H9 (cell line): Measurements from ENCODE around the gene RBMS3. TPM values are rescaled to one million over a fixed set of nuclear protein-coding genes. Genes with fewer than 3 reads are reported as not detected.

Source experiments
- DNase-seq: peaks from one replicate; pipeline ENCODE4 v3.0.0-alpha.2; 2017
- H2AFZ ChIP-seq: one replicate; pipeline ENCODE4 v1.6.1; 2013; ENCODE audit warnings: mild to moderate bottlenecking, low read length, control low read depth, moderate library complexity
- H2AK5ac ChIP-seq: 2 replicates; pipeline ENCODE4 v1.6.1; 2013; ENCODE audit warnings: low read length, control low read depth, mixed read lengths; ENCODE audit not compliant: insufficient read length
- H2BK120ac ChIP-seq: one replicate; pipeline ENCODE4 v1.6.1; 2013; ENCODE audit warnings: low read depth, mild to moderate bottlenecking, low read length, control low read depth, inconsistent platforms; ENCODE audit not compliant: poor library complexity, severe bottlenecking
- H2BK12ac ChIP-seq: 2 replicates; pipeline ENCODE4 v1.6.1; 2013; ENCODE audit warnings: low read length, control low read depth, mixed read lengths, low read depth; ENCODE audit not compliant: insufficient read length
- H2BK15ac ChIP-seq: 2 replicates; pipeline ENCODE4 v1.6.1; 2013; ENCODE audit warnings: low read depth, low read length, control low read depth
- H2BK20ac ChIP-seq: one replicate; pipeline ENCODE4 v1.6.1; 2013; ENCODE audit warnings: low read depth, mild to moderate bottlenecking, low read length, control low read depth, inconsistent platforms; ENCODE audit not compliant: poor library complexity, severe bottlenecking
- H2BK5ac ChIP-seq: 2 replicates; pipeline ENCODE4 v1.6.1; 2013; ENCODE audit warnings: low read length, control low read depth, mixed read lengths; ENCODE audit not compliant: insufficient read length
- H3K14ac ChIP-seq: 2 replicates; pipeline ENCODE4 v1.6.1; 2013; ENCODE audit warnings: low read length, control low read depth; ENCODE audit not compliant: insufficient read depth
- H3K18ac ChIP-seq: 2 replicates; pipeline ENCODE4 v1.6.1; 2013; ENCODE audit warnings: low read depth, mild to moderate bottlenecking, mixed read lengths, low read length, control low read depth; ENCODE audit not compliant: insufficient read length
- H3K23ac ChIP-seq: 2 replicates; pipeline ENCODE4 v1.6.1; 2013; ENCODE audit warnings: low read length, control low read depth, mixed read lengths, low read depth; ENCODE audit not compliant: insufficient read length
- H3K23me2 ChIP-seq: 2 replicates; pipeline ENCODE4 v1.6.1; 2013; ENCODE audit warnings: low read depth, mild to moderate bottlenecking, mixed read lengths, low read length, control low read depth; ENCODE audit not compliant: insufficient read length, poor library complexity, severe bottlenecking
- H3K27ac ChIP-seq: 2 replicates; pipeline ENCODE4 v1.5.1; 2013; ENCODE audit warnings: low read length, control low read depth, mixed read lengths, low read depth; ENCODE audit not compliant: insufficient read length
- H3K27me3 ChIP-seq: 2 replicates; pipeline ENCODE4 v1.6.1; 2013; ENCODE audit warnings: low read length, control low read depth, inconsistent platforms; ENCODE audit not compliant: insufficient read depth
- H3K4ac ChIP-seq: 2 replicates; pipeline ENCODE4 v1.6.1; 2013; ENCODE audit warnings: low read depth, mild to moderate bottlenecking, control low read depth, inconsistent platforms, low read length, moderate library complexity
- H3K4me1 ChIP-seq: 2 replicates; pipeline ENCODE4 v1.6.1; 2013; ENCODE audit warnings: low read length, control low read depth, inconsistent platforms; ENCODE audit not compliant: insufficient read depth
- H3K4me2 ChIP-seq: 2 replicates; pipeline ENCODE4 v1.6.1; 2013; ENCODE audit warnings: low read length, control low read depth, mixed read lengths; ENCODE audit not compliant: insufficient read length, insufficient read depth
- H3K56ac ChIP-seq: 2 replicates; pipeline ENCODE4 v1.6.1; 2013; ENCODE audit warnings: low read depth, mild to moderate bottlenecking, mixed read lengths, low read length, control low read depth; ENCODE audit not compliant: insufficient read length
- H3K79me1 ChIP-seq: 2 replicates; pipeline ENCODE4 v1.6.1; 2013; ENCODE audit warnings: low read depth, mild to moderate bottlenecking, moderate library complexity, low read length, control low read depth, inconsistent platforms; ENCODE audit not compliant: insufficient read depth, poor library complexity, severe bottlenecking
- H3K79me2 ChIP-seq: 2 replicates; pipeline ENCODE4 v1.6.1; 2013; ENCODE audit warnings: low read length, control low read depth, inconsistent platforms; ENCODE audit not compliant: insufficient read depth
- H3K9ac ChIP-seq: 2 replicates; pipeline ENCODE4 v1.6.1; 2013; ENCODE audit warnings: low read length, control low read depth, mixed read lengths; ENCODE audit not compliant: insufficient read length; ENCODE audit errors: extremely low read depth
- H3K9me3 ChIP-seq: one replicate; pipeline ENCODE4 v1.6.1; 2013; ENCODE audit warnings: low read depth, low read length, inconsistent platforms; ENCODE audit not compliant: control insufficient read depth
- H3T11ph ChIP-seq: one replicate; pipeline ENCODE4 v1.6.1; 2013; ENCODE audit warnings: mild to moderate bottlenecking, low read length, control low read depth, inconsistent platforms
- H4K20me1 ChIP-seq: one replicate; pipeline ENCODE4 v1.6.1; 2013; ENCODE audit not compliant: control insufficient read depth, insufficient read length, insufficient read depth
- H4K5ac ChIP-seq: 2 replicates; pipeline ENCODE4 v1.6.1; 2013; ENCODE audit warnings: low read depth, mild to moderate bottlenecking, mixed read lengths, low read length, control low read depth; ENCODE audit not compliant: insufficient read length
- H4K8ac ChIP-seq: replicated peaks from 2 replicates; pipeline ENCODE4 v1.6.1; 2013; ENCODE audit warnings: low read length, control low read depth, mixed read lengths, low read depth; ENCODE audit not compliant: insufficient read length
- H4K91ac ChIP-seq: 2 replicates; pipeline ENCODE4 v1.6.1; 2013; ENCODE audit warnings: low read depth, mild to moderate bottlenecking, moderate library complexity, mixed read lengths, low read length, control low read depth; ENCODE audit not compliant: insufficient read length
- H3K27ac Mint-ChIP-seq, 3 experiments: 2 replicates in 2 of 3; 3 replicates in 1 of 3; pipeline ENCODE4 v1.8.0; 2020 to 2021; ENCODE audit warnings: mixed read lengths in 3 of 3, mild to moderate bottlenecking in 1 of 3, moderate library complexity in 1 of 3
- H3K27me3 Mint-ChIP-seq: 2 replicates; pipeline ENCODE4 v1.8.0; 2021; ENCODE audit warnings: low read depth, mild to moderate bottlenecking, moderate library complexity, mixed read lengths
- H3K36me3 Mint-ChIP-seq, 3 experiments: 2 replicates in 2 of 3; 3 replicates in 1 of 3; pipeline ENCODE4 v1.8.0; 2020 to 2021; ENCODE audit warnings: low read depth in 3 of 3, mixed read lengths in 3 of 3; ENCODE audit not compliant: insufficient read depth in 1 of 3
- H3K4me1 Mint-ChIP-seq, 2 experiments: 2 replicates each; pipeline ENCODE4 v1.8.0; 2020; ENCODE audit warnings: mixed read lengths in 2 of 2
- H3K4me3 Mint-ChIP-seq, 2 experiments: 2 replicates in 1 of 2; 3 replicates in 1 of 2; pipeline ENCODE4 v1.8.0; 2020 to 2021; ENCODE audit warnings: mild to moderate bottlenecking in 2 of 2, mixed read lengths in 2 of 2, moderate library complexity in 1 of 2
- H3K9me3 Mint-ChIP-seq, 2 experiments: 2 replicates in 1 of 2; 3 replicates in 1 of 2; pipeline ENCODE4 v1.8.0; 2020; ENCODE audit warnings: mild to moderate bottlenecking in 2 of 2, mixed read lengths in 2 of 2, moderate library complexity in 1 of 2
- WGBS: extraction: QIAGEN DNeasy Blood & Tissue Kit; methylation state at CpG from one replicate; pipeline ENCODE4 v1.1.7; 2013; ENCODE audit warnings: missing lambda C conversion rate, low lambda C conversion rate, mixed read lengths; ENCODE audit not compliant: insufficient read length; ENCODE audit errors: extremely low coverage; 5-methylcytosine and 5-hydroxymethylcytosine counted together
- total RNA-seq: library from RNA; stranded (reverse); gene quantifications from 2 replicates; pipeline ENCODE4 v1.2.1, GENCODE V29; 2021
- TF ChIP-seq, protein P1 (sequence below): fragments of 200-600 bp; sonication (generic); conservative IDR thresholded peaks from 3 replicates; pipeline ENCODE4 v1.8.0; 2021; ENCODE audit warnings: antibody characterized with exemption, mild to moderate bottlenecking

RBMS3 gene
- total RNA-seq, 1 experiment from 2014 or later, result 8.1 TPM

GRCh38 chr3:29452934-29453283 is 172.0 kb downstream of the RBMS3 start:
- H3K79me2 ChIP-seq, result no peaks in the 10 kb centered on the region
- no peaks in the 10 kb centered on the region for H3K27me3 ChIP-seq
- no peak overlapping the region for H3K18ac ChIP-seq
- no peak overlapping the region for H3K4me2 ChIP-seq
- H3K56ac ChIP-seq, result no peak overlapping the region
- H3T11ph ChIP-seq, result no peak overlapping the region
- H3K23ac ChIP-seq, result no peak overlapping the region
- Mint-ChIP-seq H3K27ac (peak overlapping the region in 1 of 3 experiments; percentile 83; a peak in 1 of 7 replicates), H3K4me1 (peaks cover 19 to 30% of the 10 kb centered on the region in 2 experiments), H3K4me3 (no peak overlapping the region), H3K9me3 (no peaks in the 10 kb centered on the region), H3K27me3 (no peaks in the 10 kb centered on the region), H3K36me3 (no peaks in the 10 kb centered on the region)
- H3K4ac ChIP-seq, result no peak overlapping the region
- H3K4me1 ChIP-seq, result no peaks in the 10 kb centered on the region; the same call in 1 of the 2 replicates
- H2BK15ac ChIP-seq, result no peak overlapping the region
- H3K9me3 ChIP-seq, result no peaks in the 10 kb centered on the region
- H3K79me1 ChIP-seq, result no peaks in the 10 kb centered on the region
- no peaks in the 10 kb centered on the region for H3K23me2 ChIP-seq
- no peak overlapping the region for H3K9ac ChIP-seq
- no peak overlapping the region for H4K5ac ChIP-seq
- no CpG with 5 or more reads among the region's 2 CpGs for WGBS
- H4K20me1 ChIP-seq, result no peaks in the 10 kb centered on the region
- no peak overlapping the region for H2BK120ac ChIP-seq
- H2AFZ ChIP-seq, result no peak overlapping the region
- no peak overlapping the region for H3K27ac ChIP-seq
- H3K14ac ChIP-seq, result no peak overlapping the region
- no peak overlapping the region for H2BK12ac ChIP-seq
- no peak overlapping the region for H2BK20ac ChIP-seq
- no peak for DNase-seq
- H2BK5ac ChIP-seq, result no peak overlapping the region
- TF ChIP-seq, protein P1, sequence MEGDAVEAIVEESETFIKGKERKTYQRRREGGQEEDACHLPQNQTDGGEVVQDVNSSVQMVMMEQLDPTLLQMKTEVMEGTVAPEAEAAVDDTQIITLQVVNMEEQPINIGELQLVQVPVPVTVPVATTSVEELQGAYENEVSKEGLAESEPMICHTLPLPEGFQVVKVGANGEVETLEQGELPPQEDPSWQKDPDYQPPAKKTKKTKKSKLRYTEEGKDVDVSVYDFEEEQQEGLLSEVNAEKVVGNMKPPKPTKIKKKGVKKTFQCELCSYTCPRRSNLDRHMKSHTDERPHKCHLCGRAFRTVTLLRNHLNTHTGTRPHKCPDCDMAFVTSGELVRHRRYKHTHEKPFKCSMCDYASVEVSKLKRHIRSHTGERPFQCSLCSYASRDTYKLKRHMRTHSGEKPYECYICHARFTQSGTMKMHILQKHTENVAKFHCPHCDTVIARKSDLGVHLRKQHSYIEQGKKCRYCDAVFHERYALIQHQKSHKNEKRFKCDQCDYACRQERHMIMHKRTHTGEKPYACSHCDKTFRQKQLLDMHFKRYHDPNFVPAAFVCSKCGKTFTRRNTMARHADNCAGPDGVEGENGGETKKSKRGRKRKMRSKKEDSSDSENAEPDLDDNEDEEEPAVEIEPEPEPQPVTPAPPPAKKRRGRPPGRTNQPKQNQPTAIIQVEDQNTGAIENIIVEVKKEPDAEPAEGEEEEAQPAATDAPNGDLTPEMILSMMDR, result no peak
- H4K8ac ChIP-seq, result no peak overlapping the region
- no peak overlapping the region for H4K91ac ChIP-seq
- H2AK5ac ChIP-seq, result no peak overlapping the region
